Tibial nerve (tissue), 4 donors: ENCODE measurements around the gene CD226. TPM values are rescaled to one million over a fixed set of nuclear protein-coding genes. Genes with fewer than 3 reads are reported as not detected.

Experiments used
- DNase-seq, 2 donors: peaks; one replicate each; pipeline ENCODE4 v3.0.0-alpha.2; 2019; ENCODE audit warnings: low spot score in 2 of 2
- H3K27ac ChIP-seq, 4 donors: fragments of 200-600 bp; sonication (generic) in 3 of 4; one replicate each; pipeline ENCODE4 v1.5.1; 2017 to 2019; ENCODE audit warnings: mild to moderate bottlenecking in 1 of 4
- H3K27me3 ChIP-seq, 2 donors: fragments of 200-600 bp; sonication (generic) in 1 of 2; one replicate each; pipeline versions ENCODE4 v1.5.1 to v1.6.0; 2017 to 2019
- H3K36me3 ChIP-seq, 3 donors: fragments of 200-600 bp; sonication (generic); one replicate each; pipeline ENCODE4 v1.5.1; 2018 to 2019
- H3K4me1 ChIP-seq, 4 donors: fragments of 200-600 bp; sonication (generic) in 3 of 4; one replicate each; pipeline ENCODE4 v1.5.1; 2017 to 2019
- H3K4me3 ChIP-seq, 4 donors: fragments of 200-600 bp; sonication (generic) in 3 of 4; one replicate each; pipeline ENCODE4 v1.5.1; 2017 to 2019; ENCODE audit warnings: mild to moderate bottlenecking in 1 of 4, moderate library complexity in 1 of 4
- H3K9me3 ChIP-seq, 4 donors: fragments of 200-600 bp; sonication (generic) in 3 of 4; one replicate each; pipeline ENCODE4 v1.5.1; 2017 to 2019
- EP300 ChIP-seq, 2 donors: sonication (generic); formaldehyde crosslinking; IDR thresholded peaks; one replicate each; pipeline ENCODE4 v1.6.1; 2017; ENCODE audit warnings: antibody characterized with exemption in 2 of 2, mild to moderate bottlenecking in 1 of 2
- POLR2A ChIP-seq, 2 donors: fragments of 450-650 bp; IDR thresholded peaks; one replicate each; pipeline ENCODE4 v1.6.1; 2017; ENCODE audit warnings: antibody characterized with exemption in 2 of 2, mild to moderate bottlenecking in 2 of 2, moderate library complexity in 2 of 2
- WGBS, 2 donors: methylation state at CpG; one replicate each; pipeline ENCODE4 v1.1.5; 2018; 5-methylcytosine and 5-hydroxymethylcytosine counted together
- total RNA-seq, 4 donors: library from RNA; depleted of rRNA; stranded (reverse); fragments of >200 nt; gene quantifications; one replicate each; pipeline ENCODE4 v1.1.0, GENCODE V29; 2016
- TF ChIP-seq, protein P1 (sequence below), 5 experiments: fragments of 200-600 bp in 3 of 5; fragments of 450-650 bp in 2 of 5; sonication (generic) in 3 of 5; IDR thresholded peaks; one replicate each; pipeline ENCODE4 v1.5.1; 2016 to 2019; ENCODE audit warnings: antibody characterized with exemption in 5 of 5, mild to moderate bottlenecking in 3 of 5, moderate library complexity in 2 of 5

CD226 gene
- total RNA-seq, 4 donors from 2014 or later = 0.39 to 1.1 (median 0.72) TPM

DNA sequence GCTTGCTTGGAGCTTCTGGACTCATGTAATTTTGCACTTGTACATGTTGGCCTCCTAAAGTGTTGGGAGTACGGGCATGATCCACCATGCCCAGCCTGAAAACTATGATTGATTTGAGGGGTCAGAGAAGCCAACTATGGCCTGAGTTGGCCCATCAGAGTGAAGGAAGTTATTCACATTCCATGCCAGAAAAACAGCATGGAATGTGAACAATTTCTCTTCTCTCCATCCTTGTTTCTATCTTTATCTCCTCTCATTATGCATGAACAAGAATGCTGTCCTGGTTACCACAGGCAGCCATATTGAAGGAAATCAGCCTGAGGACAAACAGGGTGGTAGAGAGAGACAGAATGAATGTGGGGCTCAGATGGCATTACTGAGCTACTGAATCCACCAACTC lies 3.5 kb upstream of the CD226 start:
- no peaks in the 10 kb centered on the region for H3K27me3 ChIP-seq
- TF ChIP-seq POLR2A (IDR thresholded peaks at IDR 0.05) (no peak), EP300 (IDR thresholded peaks at IDR 0.05) (no peak)
- TF ChIP-seq, protein P1, sequence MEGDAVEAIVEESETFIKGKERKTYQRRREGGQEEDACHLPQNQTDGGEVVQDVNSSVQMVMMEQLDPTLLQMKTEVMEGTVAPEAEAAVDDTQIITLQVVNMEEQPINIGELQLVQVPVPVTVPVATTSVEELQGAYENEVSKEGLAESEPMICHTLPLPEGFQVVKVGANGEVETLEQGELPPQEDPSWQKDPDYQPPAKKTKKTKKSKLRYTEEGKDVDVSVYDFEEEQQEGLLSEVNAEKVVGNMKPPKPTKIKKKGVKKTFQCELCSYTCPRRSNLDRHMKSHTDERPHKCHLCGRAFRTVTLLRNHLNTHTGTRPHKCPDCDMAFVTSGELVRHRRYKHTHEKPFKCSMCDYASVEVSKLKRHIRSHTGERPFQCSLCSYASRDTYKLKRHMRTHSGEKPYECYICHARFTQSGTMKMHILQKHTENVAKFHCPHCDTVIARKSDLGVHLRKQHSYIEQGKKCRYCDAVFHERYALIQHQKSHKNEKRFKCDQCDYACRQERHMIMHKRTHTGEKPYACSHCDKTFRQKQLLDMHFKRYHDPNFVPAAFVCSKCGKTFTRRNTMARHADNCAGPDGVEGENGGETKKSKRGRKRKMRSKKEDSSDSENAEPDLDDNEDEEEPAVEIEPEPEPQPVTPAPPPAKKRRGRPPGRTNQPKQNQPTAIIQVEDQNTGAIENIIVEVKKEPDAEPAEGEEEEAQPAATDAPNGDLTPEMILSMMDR (IDR thresholded peaks at IDR 0.05) = no peak
- H3K9me3 ChIP-seq = peaks cover 0 to 4% (median 0%) of the 10 kb centered on the region in 4 donors
- no peak overlapping the region for H3K27ac ChIP-seq
- no peak overlapping the region for H3K4me3 ChIP-seq
- no peak for DNase-seq
- H3K36me3 ChIP-seq = no peaks in the 10 kb centered on the region
- 33 to 44% methylated on average over 1 of the region's 1 CpG for WGBS, 2 donors
- H3K4me1 ChIP-seq = peaks cover 0 to 10% (median 2%) of the 10 kb centered on the region in 4 donors

DNA sequence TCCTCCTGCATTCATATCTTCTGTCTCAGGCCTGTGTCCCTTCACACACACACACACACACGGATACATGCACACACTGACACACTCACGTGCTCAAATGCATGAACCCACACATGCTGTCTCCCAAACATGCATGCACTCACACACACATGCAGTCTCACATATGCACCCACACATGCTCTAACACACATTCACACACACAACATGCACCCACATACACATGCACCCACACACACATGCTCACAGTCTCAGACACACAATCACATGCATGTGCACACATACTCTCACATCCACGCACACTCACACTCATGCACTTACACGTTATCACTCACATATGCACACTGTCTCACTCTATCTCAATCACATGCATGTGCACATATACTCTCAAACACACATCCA lies 1.9 kb upstream of the CD226 start:
- TF ChIP-seq POLR2A (IDR thresholded peaks at IDR 0.05) (no peak), EP300 (IDR thresholded peaks at IDR 0.05) (no peak)
- TF ChIP-seq, protein P1 (IDR thresholded peaks at IDR 0.05) = no peak
- Histone ChIP-seq H3K4me1 (peaks cover 0 to 10% (median 2%) of the 10 kb centered on the region in 4 donors), H3K27me3 (no peaks in the 10 kb centered on the region), H3K27ac (no peak overlapping the region), H3K36me3 (no peaks in the 10 kb centered on the region), H3K9me3 (peaks cover 0 to 4% (median 0%) of the 10 kb centered on the region in 4 donors), H3K4me3 (no peak overlapping the region)
- no peak for DNase-seq
- 89 to 93% methylated on average over 4 of the region's 4 CpGs for WGBS, 2 donors

- WGBS, 2 donors = 47 to 51% methylated on average over 15 of the region's 15 CpGs
- no peak overlapping the region for H3K4me3 ChIP-seq
- no peak for DNase-seq
Measured at GRCh38 chr18:69948919-69949537, 1.4 kb upstream of the CD226 start.

GRCh38 chr18:69948256-69948655 lies 583 bp upstream of the CD226 start:
- WGBS, 2 donors = 63 to 73% methylated on average over 2 of the region's 2 CpGs
- H3K27me3 ChIP-seq = no peaks in the 10 kb centered on the region
- H3K4me1 ChIP-seq = peaks cover 0 to 10% (median 2%) of the 10 kb centered on the region in 4 donors
- H3K36me3 ChIP-seq = peaks cover 0 to 3% (median 0%) of the 10 kb centered on the region in 3 donors
- no peak overlapping the region for H3K27ac ChIP-seq
- no peak for DNase-seq
- no peak overlapping the region for H3K4me3 ChIP-seq
- H3K9me3 ChIP-seq = peaks cover 0 to 2% (median 0%) of the 10 kb centered on the region in 4 donors
- TF ChIP-seq, protein P1 (IDR thresholded peaks at IDR 0.05) = no peak
- TF ChIP-seq EP300 (IDR thresholded peaks at IDR 0.05) = no peak
- TF ChIP-seq POLR2A (IDR thresholded peaks at IDR 0.05) = no peak

More at GRCh38 chr18:69948919-69949537, 1.4 kb upstream of the CD226 start:
- Histone ChIP-seq H3K4me1 (peaks cover 0 to 10% (median 2%) of the 10 kb centered on the region in 4 donors), H3K9me3 (peaks cover 0 to 4% (median 0%) of the 10 kb centered on the region in 4 donors), H3K27ac (no peak overlapping the region), H3K36me3 (no peaks in the 10 kb centered on the region), H3K27me3 (no peaks in the 10 kb centered on the region)
- TF ChIP-seq, protein P1 (IDR thresholded peaks at IDR 0.05) = no peak
- TF ChIP-seq EP300 (IDR thresholded peaks at IDR 0.05) (no peak), POLR2A (IDR thresholded peaks at IDR 0.05) (no peak)

GRCh38 chr18:69946608-69947155 lies 991 bp downstream of the CD226 start:
- H3K4me3 ChIP-seq = no peak overlapping the region
- H3K27me3 ChIP-seq = no peaks in the 10 kb centered on the region
- 93 to 97% methylated on average over 5 of the region's 5 CpGs for WGBS, 2 donors
- peaks cover 0 to 10% (median 2%) of the 10 kb centered on the region in 4 donors for H3K4me1 ChIP-seq
- peaks cover 0 to 18% (median 0%) of the 10 kb centered on the region in 3 donors for H3K36me3 ChIP-seq
- TF ChIP-seq EP300 (IDR thresholded peaks at IDR 0.05) (no peak), POLR2A (IDR thresholded peaks at IDR 0.05) (no peak)
- TF ChIP-seq, protein P1 (IDR thresholded peaks at IDR 0.05) = no peak
- no peak overlapping the region for H3K27ac ChIP-seq
- H3K9me3 ChIP-seq = no peaks in the 10 kb centered on the region
- DNase-seq = no peak
